Lower lobe of right lung (tissue), 2 donors: ENCODE data around the gene TMEM170B. TPM values are rescaled to one million over a fixed set of nuclear protein-coding genes. Genes with fewer than 3 reads are reported as not detected.

ENCODE experiments used
- ATAC-seq, 2 donors: fragments of 200-7000 bp; cut with Tn5 transposase; one replicate each; pipeline ENCODE4 v1.9.1; 2020 to 2022; ENCODE audit warnings: mild to moderate bottlenecking in 2 of 2, moderate library complexity in 2 of 2
- DNase-seq: peaks from one replicate; pipeline ENCODE4 v3.0.0-alpha.2; 2020
- H3K27ac ChIP-seq: fragments of 200-600 bp; one replicate; pipeline ENCODE4 v1.8.0; 2022
- H3K27me3 ChIP-seq: fragments of 200-600 bp; one replicate; pipeline ENCODE4 v1.8.0; 2022; ENCODE audit warnings: low read depth
- H3K36me3 ChIP-seq: fragments of 200-600 bp; one replicate; pipeline ENCODE4 v1.8.0; 2022; ENCODE audit warnings: mild to moderate bottlenecking
- H3K4me1 ChIP-seq: fragments of 200-600 bp; one replicate; pipeline ENCODE4 v1.8.0; 2022
- H3K4me3 ChIP-seq: fragments of 200-600 bp; one replicate; pipeline ENCODE4 v1.8.0; 2022; ENCODE audit warnings: mild to moderate bottlenecking
- H3K9me3 ChIP-seq: fragments of 200-600 bp; one replicate; pipeline ENCODE4 v1.8.0; 2022
- CTCF ChIP-seq: fragments of 200-600 bp; IDR thresholded peaks from one replicate; pipeline ENCODE4 v1.8.0; 2022; ENCODE audit warnings: antibody characterized with exemption, mild to moderate bottlenecking
- intact Hi-C: fragments of 100-400 bp; cut with DNase I; formaldehyde crosslinking; loops from one replicate; pipeline ENCODE4 v1.11.0; 2022
- total RNA-seq: library from RNA; stranded (reverse); fragmentation: NEBNext Ultra II Directional; extraction: Animal tissue kit (Norgen Biotek cat#: 25700); gene quantifications from one replicate; pipeline ENCODE4 v1.2.1, GENCODE V29; 2021
- donor health status: DM: no; HTN: yes; CAD: no; lungs with severe emphysema.

TMEM170B gene
- total RNA-seq, 1 donor from 2014 or later, result 12.4 TPM

GRCh38 chr6:11575408-11576033, 38.0 kb downstream of the TMEM170B start:
- peak; percentile 93 for TF ChIP-seq CTCF
- DNase-seq (no peak), ATAC-seq (peak; percentile 97 to 99)
- intact Hi-C loops, result no loop called here
- Histone ChIP-seq H3K9me3 (no peaks in the 10 kb centered on the region), H3K27ac (no peak overlapping the region), H3K36me3 (no peaks in the 10 kb centered on the region), H3K4me3 (peak overlapping the region; percentile 11), H3K4me1 (peaks cover 3% of the 10 kb centered on the region), H3K27me3 (no peaks in the 10 kb centered on the region)

- TF ChIP-seq CTCF, result no peak
- intact Hi-C loops, result no loop called here
- Histone ChIP-seq H3K4me3 (no peak overlapping the region), H3K27me3 (no peaks in the 10 kb centered on the region), H3K27ac (no peak overlapping the region), H3K9me3 (no peaks in the 10 kb centered on the region), H3K4me1 (peaks cover 16% of the 10 kb centered on the region), H3K36me3 (no peaks in the 10 kb centered on the region)
- ATAC-seq (no peak), DNase-seq (no peak)
These were observed 43.3 kb downstream of the TMEM170B start for GRCh38 chr6:11580686-11581405.

- intact Hi-C loops, result no loop called here
- Histone ChIP-seq H3K4me3 (no peak overlapping the region), H3K36me3 (no peaks in the 10 kb centered on the region), H3K4me1 (peaks cover 29% of the 10 kb centered on the region), H3K27me3 (no peaks in the 10 kb centered on the region), H3K9me3 (no peaks in the 10 kb centered on the region), H3K27ac (no peak overlapping the region)
- DNase-seq, result no peak
- ATAC-seq, result no peak
- no peak for TF ChIP-seq CTCF
These were observed 46.7 kb downstream of the TMEM170B start for GRCh38 chr6:11584244-11584643.

- no peaks in the 10 kb centered on the region for H3K36me3 ChIP-seq
- TF ChIP-seq CTCF, result peak; percentile 65
- no peak for DNase-seq
- ATAC-seq, result peak in 1 of 2 donors; percentile 58
- H3K27ac ChIP-seq, result no peak overlapping the region
- intact Hi-C loops, result no loop called here
- H3K9me3 ChIP-seq, result no peaks in the 10 kb centered on the region
- H3K27me3 ChIP-seq, result no peaks in the 10 kb centered on the region
- H3K4me3 ChIP-seq, result no peak overlapping the region
- peaks cover 32% of the 10 kb centered on the region for H3K4me1 ChIP-seq
These were observed 48.0 kb downstream of the TMEM170B start for GRCh38 chr6:11585426-11586016.

- ATAC-seq, result peak in 1 of 2 donors; percentile 23
- Histone ChIP-seq H3K9me3 (no peaks in the 10 kb centered on the region), H3K27ac (no peak overlapping the region), H3K4me1 (peaks cover 27% of the 10 kb centered on the region), H3K4me3 (no peak overlapping the region), H3K36me3 (no peaks in the 10 kb centered on the region), H3K27me3 (no peaks in the 10 kb centered on the region)
- intact Hi-C loops, result no loop called here
- no peak for DNase-seq
- TF ChIP-seq CTCF, result no peak
These were observed 48.6 kb downstream of the TMEM170B start for GRCh38 chr6:11586117-11586516.
